Stimulated activated CD4-positive, alpha-beta T cell treated with anti-CD3 and anti-CD28 coated beads, Interleukin-15, amount 100 ng/mL, for 48 hours (primary cell): ENCODE measurements around the gene KIFC3.
"Not testable (repeated sequence)": the region's sequence is repeated elsewhere in the genome, so short reads cannot be mapped to it uniquely, and the experiment has no call there.

ENCODE experiments used
- DNase-seq, 2 donors: peaks; one replicate each; pipeline ENCODE4 v3.0.0-alpha.2; 2020; ENCODE audit warnings: low read depth in 2 of 2

KIFC3 gene

GRCh38 chr16:57739756-57740422 lies 62.4 kb downstream of the KIFC3 start:
- no peak for DNase-seq

- no peak for DNase-seq
Measured at GRCh38 chr16:57738844-57739243, 63.4 kb downstream of the KIFC3 start.

- DNase-seq, result peak in 1 of 2 donors; percentile 22
Measured at GRCh38 chr16:57736419-57737351, 65.6 kb downstream of the KIFC3 start.

GRCh38 chr16:57735755-57736418 lies 66.4 kb downstream of the KIFC3 start, which contains the start of gene KATNB1:
Gene KATNB1, plus strand, starts transcription at chr16:57735770. Its CDS starts 1,474 bp downstream, at chr16:57737244.
- no peak for DNase-seq

- DNase-seq, result peak; percentile 96 to 97
Measured at GRCh38 chr16:57734925-57735754, 67.2 kb downstream of the KIFC3 start.

- DNase-seq, result no peak
Measured at GRCh38 chr16:57734308-57734924, 67.9 kb downstream of the KIFC3 start.

GRCh38 chr16:57732714-57733113 lies 69.6 kb downstream of the KIFC3 start:
- no peak for DNase-seq

GRCh38 chr16:57732037-57732436 lies 70.3 kb downstream of the KIFC3 start:
- DNase-seq, result no peak

GRCh38 chr16:57730771-57731730 lies 71.2 kb downstream of the KIFC3 start:
- no peak for DNase-seq

GRCh38 chr16:57729852-57730251 lies 72.4 kb downstream of the KIFC3 start:
- DNase-seq, result not testable (repeated sequence)

GRCh38 chr16:57729182-57729484 lies 73.2 kb downstream of the KIFC3 start:
- no peak for DNase-seq

- DNase-seq, result no peak
Measured at GRCh38 chr16:57728336-57729181, 73.7 kb downstream of the KIFC3 start.

GRCh38 chr16:57727610-57728009 lies 74.7 kb downstream of the KIFC3 start:
- no peak for DNase-seq

GRCh38 chr16:57726433-57726947 lies 75.8 kb downstream of the KIFC3 start:
- DNase-seq, result no peak

GRCh38 chr16:57725976-57726375 lies 76.3 kb downstream of the KIFC3 start:
- DNase-seq, result no peak

GRCh38 chr16:57725554-57725953 lies 76.7 kb downstream of the KIFC3 start:
- DNase-seq, result no peak

- no peak for DNase-seq
Measured at GRCh38 chr16:57725151-57725550, 77.1 kb downstream of the KIFC3 start.

- no peak for DNase-seq
Measured at GRCh38 chr16:57724531-57724930, 77.8 kb downstream of the KIFC3 start.

GRCh38 chr16:57723170-57723569 lies 79.1 kb downstream of the KIFC3 start:
- DNase-seq, result no peak
